Neural cell (in vitro differentiated cells): ENCODE results near the gene SHROOM2. TPM values are rescaled to one million over a fixed set of nuclear protein-coding genes. Genes with fewer than 3 reads are reported as not detected.

Source experiments
- H2AFZ ChIP-seq: fragments of 200-600, 300-800 bp; sonication (generic), shearing (Covaris generic); 2 replicates; pipeline ENCODE4 v1.6.0; 2014; ENCODE audit warnings: low read depth, mild to moderate bottlenecking, antibody characterized with exemption, low read length, moderate library complexity
- H3F3A ChIP-seq: fragments of 200-600 bp; shearing (Covaris generic); 2 replicates; pipeline ENCODE4 v1.6.1; 2016; ENCODE audit warnings: mild to moderate bottlenecking, moderate library complexity, mixed read lengths, antibody characterized with exemption, low read length; ENCODE audit not compliant: insufficient read depth, poor library complexity, severe bottlenecking
- H3K27ac ChIP-seq: fragments of 200-600, 300-800 bp; sonication (generic), shearing (Covaris generic); 2 replicates; pipeline ENCODE4 v1.5.1; 2014; ENCODE audit warnings: mild to moderate bottlenecking, low read length, moderate library complexity
- H3K27me3 ChIP-seq: fragments of 300-800, 200-600 bp; sonication (generic), shearing (Covaris generic); 2 replicates; pipeline ENCODE4 v1.6.0; 2014; ENCODE audit warnings: mild to moderate bottlenecking, low read depth, low read length, moderate library complexity; ENCODE audit not compliant: insufficient read depth
- H3K36me3 ChIP-seq: fragments of 300-800, 200-600 bp; sonication (generic), shearing (Covaris generic); 2 replicates; pipeline ENCODE4 v1.5.1; 2014; ENCODE audit warnings: mild to moderate bottlenecking, antibody characterized with exemption, low read length, moderate library complexity; ENCODE audit not compliant: insufficient read depth
- H3K4me2 ChIP-seq: fragments of 300-800, 200-600 bp; sonication (generic), shearing (Covaris generic); 2 replicates; pipeline ENCODE4 v1.6.0; 2014; ENCODE audit warnings: mild to moderate bottlenecking, low read length
- H3K4me3 ChIP-seq: fragments of 300-800, 200-600 bp; sonication (generic), shearing (Covaris generic); 2 replicates; pipeline ENCODE4 v1.5.1; 2014; ENCODE audit warnings: mild to moderate bottlenecking, low read length, moderate library complexity
- H3K79me2 ChIP-seq: fragments of 200-600 bp; shearing (Covaris generic); replicated peaks from 2 replicates; pipeline ENCODE4 v1.6.0; 2014; ENCODE audit warnings: mild to moderate bottlenecking, low read length, moderate library complexity; ENCODE audit not compliant: insufficient read depth
- H3K9ac ChIP-seq: fragments of 300-800, 200-600 bp; sonication (generic), shearing (Covaris generic); 2 replicates; pipeline ENCODE4 v1.6.1; 2016; ENCODE audit warnings: mild to moderate bottlenecking, low read length, mixed read lengths
- H3K9me2 ChIP-seq: fragments of 200-600 bp; shearing (Covaris generic); 2 replicates; pipeline ENCODE4 v1.6.1; 2016; ENCODE audit warnings: mild to moderate bottlenecking, low read length, mixed read lengths; ENCODE audit not compliant: insufficient read depth
- H3K9me3 ChIP-seq: fragments of 200-600, 300-800 bp; sonication (generic), shearing (Covaris generic); 2 replicates; pipeline ENCODE4 v1.6.1; 2016; ENCODE audit warnings: mild to moderate bottlenecking, mixed run types, low read length, moderate library complexity, mixed read lengths
- H4K20me1 ChIP-seq: fragments of 200-600 bp; shearing (Covaris generic); 2 replicates; pipeline ENCODE4 v1.6.1; 2016; ENCODE audit warnings: mild to moderate bottlenecking, mixed run types; ENCODE audit not compliant: insufficient read depth
- EP300 ChIP-seq: fragments of 450-650 bp; conservative IDR thresholded peaks from 2 replicates; pipeline ENCODE4 v1.6.1; 2014; ENCODE audit warnings: antibody characterized with exemption, mild to moderate bottlenecking, moderate library complexity; ENCODE audit not compliant: poor library complexity, severe bottlenecking
- EZH2 ChIP-seq: fragments of 200-600, 300-800 bp; shearing (Covaris generic), sonication (generic); IDR thresholded peaks from 2 replicates; pipeline ENCODE4 v1.6.1; 2014; ENCODE audit warnings: antibody characterized with exemption, low read length, borderline replicate concordance, mild to moderate bottlenecking; ENCODE audit not compliant: insufficient read depth, poor library complexity, severe bottlenecking
- MXI1 ChIP-seq: fragments of 450-650 bp; conservative IDR thresholded peaks from 2 replicates; pipeline ENCODE4 v1.6.1; 2014; ENCODE audit warnings: antibody characterized with exemption, mild to moderate bottlenecking; ENCODE audit not compliant: poor library complexity, severe bottlenecking
- POLR2AphosphoS5 ChIP-seq: IDR thresholded peaks from 2 replicates; pipeline ENCODE4 v1.6.1; 2012
- RAD21 ChIP-seq: fragments of 450-650 bp; conservative IDR thresholded peaks from 2 replicates; pipeline ENCODE4 v1.6.1; 2014; ENCODE audit warnings: antibody characterized with exemption, mild to moderate bottlenecking, moderate library complexity
- REST ChIP-seq: IDR thresholded peaks from 2 replicates; pipeline ENCODE4 v1.6.1; 2012; ENCODE audit warnings: borderline replicate concordance
- SMC3 ChIP-seq: fragments of 450-650 bp; conservative IDR thresholded peaks from 2 replicates; pipeline ENCODE4 v1.6.1; 2014; ENCODE audit warnings: antibody characterized with exemption, mild to moderate bottlenecking, moderate library complexity; ENCODE audit not compliant: poor library complexity
- TAF1 ChIP-seq: IDR thresholded peaks from 2 replicates; pipeline ENCODE4 v1.6.1; 2012; ENCODE audit warnings: low read depth
- polyA plus RNA-seq: library from polyadenylated mRNA; depleted of rRNA; stranded (reverse); fragments of >200 nt; gene quantifications from 2 replicates; pipeline ENCODE4 v1.2.3, GENCODE V29; 2014
- TF ChIP-seq, protein P1 (sequence below): fragments of 450-650 bp; IDR thresholded peaks from 2 replicates; pipeline ENCODE4 v1.5.1; 2014; ENCODE audit warnings: antibody characterized with exemption, mild to moderate bottlenecking, moderate library complexity; ENCODE audit not compliant: poor library complexity, severe bottlenecking

Gene SHROOM2
- polyA plus RNA-seq, 1 donor from 2014 or later: 9.2 TPM

GRCh38 chrX:9923357-9923756, 137.1 kb downstream of the SHROOM2 start (continued):
- TF ChIP-seq REST (no peak), POLR2AphosphoS5 (no peak)

DNA sequence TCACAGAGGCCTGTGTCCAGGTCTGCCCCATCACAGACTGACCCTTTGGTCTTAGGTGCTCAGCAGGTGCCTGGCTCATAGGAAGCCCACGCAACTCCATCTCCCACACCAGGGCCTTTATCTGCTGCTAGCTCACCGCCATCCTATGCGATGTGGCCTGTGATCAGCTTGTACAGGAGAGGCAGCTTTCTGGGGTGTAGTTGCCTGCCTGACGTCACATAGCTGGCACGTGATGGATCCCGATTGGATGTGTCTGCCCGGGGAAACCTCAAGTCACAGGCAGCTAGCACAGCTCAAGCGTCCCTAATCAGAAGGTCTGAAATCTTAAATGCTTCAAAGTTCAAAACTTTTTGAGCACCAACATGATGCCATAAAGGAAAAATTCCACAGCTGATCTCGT, 139.8 kb downstream of the SHROOM2 start:
- no peak overlapping the region for H3K27ac ChIP-seq
- no peaks in the 10 kb centered on the region for H3K9me3 ChIP-seq
- H2AFZ ChIP-seq: no peak overlapping the region
- no peak overlapping the region for H3K9ac ChIP-seq
- H3F3A ChIP-seq: no peaks in the 10 kb centered on the region
- no peaks in the 10 kb centered on the region for H3K79me2 ChIP-seq
- no peaks in the 10 kb centered on the region for H3K27me3 ChIP-seq
- TF ChIP-seq TAF1: no peak
- no peaks in the 10 kb centered on the region for H3K9me2 ChIP-seq
- no peaks in the 10 kb centered on the region for H3K36me3 ChIP-seq
- H3K4me2 ChIP-seq: no peak overlapping the region
- H3K4me3 ChIP-seq: no peak overlapping the region
- H4K20me1 ChIP-seq: no peaks in the 10 kb centered on the region

GRCh38 chrX:9927698-9928482, 141.7 kb downstream of the SHROOM2 start:
- Histone ChIP-seq H3F3A (no peaks in the 10 kb centered on the region), H3K4me2 (peak overlapping the region; percentile 25), H4K20me1 (no peaks in the 10 kb centered on the region), H2AFZ (no peak overlapping the region), H3K9me3 (no peaks in the 10 kb centered on the region), H3K27me3 (no peaks in the 10 kb centered on the region), H3K9me2 (no peaks in the 10 kb centered on the region), H3K27ac (peak overlapping the region; percentile 75), H3K79me2 (no peaks in the 10 kb centered on the region), H3K9ac (peak overlapping the region; percentile 47), H3K4me3 (peak overlapping the region; percentile 53), H3K36me3 (no peaks in the 10 kb centered on the region)
- TF ChIP-seq POLR2AphosphoS5 (no peak), RAD21 (no peak), TAF1 (no peak), EP300 (peak; percentile 27)
- TF ChIP-seq, protein P1, sequence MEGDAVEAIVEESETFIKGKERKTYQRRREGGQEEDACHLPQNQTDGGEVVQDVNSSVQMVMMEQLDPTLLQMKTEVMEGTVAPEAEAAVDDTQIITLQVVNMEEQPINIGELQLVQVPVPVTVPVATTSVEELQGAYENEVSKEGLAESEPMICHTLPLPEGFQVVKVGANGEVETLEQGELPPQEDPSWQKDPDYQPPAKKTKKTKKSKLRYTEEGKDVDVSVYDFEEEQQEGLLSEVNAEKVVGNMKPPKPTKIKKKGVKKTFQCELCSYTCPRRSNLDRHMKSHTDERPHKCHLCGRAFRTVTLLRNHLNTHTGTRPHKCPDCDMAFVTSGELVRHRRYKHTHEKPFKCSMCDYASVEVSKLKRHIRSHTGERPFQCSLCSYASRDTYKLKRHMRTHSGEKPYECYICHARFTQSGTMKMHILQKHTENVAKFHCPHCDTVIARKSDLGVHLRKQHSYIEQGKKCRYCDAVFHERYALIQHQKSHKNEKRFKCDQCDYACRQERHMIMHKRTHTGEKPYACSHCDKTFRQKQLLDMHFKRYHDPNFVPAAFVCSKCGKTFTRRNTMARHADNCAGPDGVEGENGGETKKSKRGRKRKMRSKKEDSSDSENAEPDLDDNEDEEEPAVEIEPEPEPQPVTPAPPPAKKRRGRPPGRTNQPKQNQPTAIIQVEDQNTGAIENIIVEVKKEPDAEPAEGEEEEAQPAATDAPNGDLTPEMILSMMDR: no peak

- H3K9me3 ChIP-seq: no peaks in the 10 kb centered on the region
- H3K9ac ChIP-seq: no peak overlapping the region
- no peak overlapping the region for H3K4me2 ChIP-seq
- H4K20me1 ChIP-seq: no peaks in the 10 kb centered on the region
- H3K79me2 ChIP-seq: no peaks in the 10 kb centered on the region
- H3K9me2 ChIP-seq: no peaks in the 10 kb centered on the region
- H3K27me3 ChIP-seq: no peaks in the 10 kb centered on the region
- no peak overlapping the region for H2AFZ ChIP-seq
- no peaks in the 10 kb centered on the region for H3K36me3 ChIP-seq
- H3K4me3 ChIP-seq: no peak overlapping the region
- H3F3A ChIP-seq: no peaks in the 10 kb centered on the region
- H3K27ac ChIP-seq: no peak overlapping the region
- TF ChIP-seq SMC3 (no peak), TAF1 (no peak), RAD21 (no peak), EP300 (no peak), EZH2 (no peak), REST (no peak), POLR2AphosphoS5 (no peak), MXI1 (no peak)
These were observed 149.2 kb downstream of the SHROOM2 start for GRCh38 chrX:9935436-9935835.
